Fibroblast of lung (primary cell): ENCODE results near the gene RSL24D1.
"Not testable (repeated sequence)": the region's sequence is repeated elsewhere in the genome, so short reads cannot be mapped to it uniquely, and the experiment has no call there.

Source experiments
- CTCF ChIP-seq, 2 donors: IDR thresholded peaks in 1 of 2; conservative IDR thresholded peaks in 1 of 2; 1 replicate in 1 of 2; 2 replicates in 1 of 2; pipeline ENCODE4 v1.5.1; 2011 to 2012; ENCODE audit warnings: low read length in 2 of 2, control low read depth in 1 of 2, inconsistent platforms in 1 of 2, low read depth in 1 of 2, mild to moderate bottlenecking in 1 of 2
- EZH2 ChIP-seq: IDR thresholded peaks from 2 replicates; pipeline ENCODE4 v1.5.1; 2012; ENCODE audit warnings: low read length, control low read depth, mild to moderate bottlenecking; ENCODE audit errors: missing control alignments

GRCh38 chr15:55143132-55143531, 53.6 kb downstream of the RSL24D1 start:
- TF ChIP-seq CTCF (conservative IDR thresholded peaks at IDR 0.05 in 1 of 2, IDR thresholded peaks at IDR 0.05 in 1 of 2; ENCODE audit: low read depth in 1 of 2, low read length in 2 of 2); EZH2: not testable (repeated sequence)
